Upper lobe of left lung (tissue), 4 donors: Measurements from ENCODE around the gene DESI2.

ENCODE experiments used
- EP300 ChIP-seq, 4 donors: sonication (generic); formaldehyde crosslinking; IDR thresholded peaks; one replicate each; pipeline ENCODE4 v1.5.1; 2017; ENCODE audit warnings: antibody characterized with exemption in 4 of 4, control low read depth in 2 of 4
- POLR2A ChIP-seq, 4 donors: fragments of 450-650 bp; IDR thresholded peaks; one replicate each; pipeline ENCODE4 v1.5.1; 2016 to 2017; ENCODE audit warnings: antibody characterized with exemption in 4 of 4, mild to moderate bottlenecking in 2 of 4
- POLR2AphosphoS5 ChIP-seq, 2 donors: sonication (generic); formaldehyde crosslinking; IDR thresholded peaks; one replicate each; pipeline ENCODE4 v1.5.1; 2017; ENCODE audit warnings: antibody characterized with exemption in 2 of 2
- TF ChIP-seq, protein P1 (sequence below), 6 experiments: fragments of 450-650 bp in 4 of 6; fragments of 200-600 bp in 2 of 6; sonication (generic) in 2 of 6; IDR thresholded peaks; one replicate each; pipeline ENCODE4 v1.5.1; 2016 to 2019; ENCODE audit warnings: antibody characterized with exemption in 6 of 6

- TF ChIP-seq, protein P1, sequence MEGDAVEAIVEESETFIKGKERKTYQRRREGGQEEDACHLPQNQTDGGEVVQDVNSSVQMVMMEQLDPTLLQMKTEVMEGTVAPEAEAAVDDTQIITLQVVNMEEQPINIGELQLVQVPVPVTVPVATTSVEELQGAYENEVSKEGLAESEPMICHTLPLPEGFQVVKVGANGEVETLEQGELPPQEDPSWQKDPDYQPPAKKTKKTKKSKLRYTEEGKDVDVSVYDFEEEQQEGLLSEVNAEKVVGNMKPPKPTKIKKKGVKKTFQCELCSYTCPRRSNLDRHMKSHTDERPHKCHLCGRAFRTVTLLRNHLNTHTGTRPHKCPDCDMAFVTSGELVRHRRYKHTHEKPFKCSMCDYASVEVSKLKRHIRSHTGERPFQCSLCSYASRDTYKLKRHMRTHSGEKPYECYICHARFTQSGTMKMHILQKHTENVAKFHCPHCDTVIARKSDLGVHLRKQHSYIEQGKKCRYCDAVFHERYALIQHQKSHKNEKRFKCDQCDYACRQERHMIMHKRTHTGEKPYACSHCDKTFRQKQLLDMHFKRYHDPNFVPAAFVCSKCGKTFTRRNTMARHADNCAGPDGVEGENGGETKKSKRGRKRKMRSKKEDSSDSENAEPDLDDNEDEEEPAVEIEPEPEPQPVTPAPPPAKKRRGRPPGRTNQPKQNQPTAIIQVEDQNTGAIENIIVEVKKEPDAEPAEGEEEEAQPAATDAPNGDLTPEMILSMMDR (IDR thresholded peaks at IDR 0.05), result no peak
- TF ChIP-seq POLR2AphosphoS5 (IDR thresholded peaks at IDR 0.05), result no peak
- no peak for TF ChIP-seq POLR2A (IDR thresholded peaks at IDR 0.05)
- no peak for TF ChIP-seq EP300 (IDR thresholded peaks at IDR 0.05)
These were observed 43.0 kb downstream of the DESI2 start for GRCh38 chr1:244695937-244696336.
